GM15510 (cell line): Measurements from ENCODE around the gene FER.

Experiments
- POLR2A ChIP-seq: IDR thresholded peaks from 3 replicates; pipeline ENCODE4 v1.6.1; 2011; ENCODE audit warnings: borderline replicate concordance; ENCODE audit not compliant: insufficient read length; ENCODE audit errors: extremely low read depth

Gene FER

DNA sequence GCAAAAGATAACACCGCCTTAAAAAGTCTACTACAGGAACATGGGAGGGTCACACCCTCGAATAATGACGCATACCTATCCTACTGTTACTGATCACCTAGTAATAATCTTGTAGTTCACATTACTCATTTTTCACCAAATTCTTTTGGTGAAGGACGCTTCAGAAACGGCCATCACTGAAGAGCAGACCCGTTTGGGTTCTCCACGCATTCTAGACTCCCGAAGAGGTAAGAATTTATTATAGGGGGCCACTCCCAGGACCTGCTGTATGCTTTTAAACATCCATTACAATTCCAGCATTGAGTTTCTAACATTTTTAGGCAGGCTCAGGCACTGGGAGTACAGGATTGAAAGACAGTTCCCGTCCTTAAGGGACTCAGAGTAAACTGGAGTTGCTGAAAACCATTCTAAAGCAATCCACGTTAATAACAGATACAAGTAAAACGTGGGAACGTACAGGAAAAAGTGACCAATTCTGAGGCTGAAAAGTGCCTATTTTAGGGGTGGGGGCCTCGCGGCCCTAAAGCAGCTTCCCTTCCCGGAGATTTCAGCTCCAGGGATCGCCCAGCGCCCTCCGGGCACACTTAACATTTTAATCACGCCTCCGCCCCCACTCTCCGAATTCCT, at the start of gene FER:
TSS of gene FER (plus strand) at position 124 of the 627 bp plus-strand sequence. CDS start 50,286 bp downstream, outside the sequence.
- TF ChIP-seq POLR2A: peak; percentile 19

DNA sequence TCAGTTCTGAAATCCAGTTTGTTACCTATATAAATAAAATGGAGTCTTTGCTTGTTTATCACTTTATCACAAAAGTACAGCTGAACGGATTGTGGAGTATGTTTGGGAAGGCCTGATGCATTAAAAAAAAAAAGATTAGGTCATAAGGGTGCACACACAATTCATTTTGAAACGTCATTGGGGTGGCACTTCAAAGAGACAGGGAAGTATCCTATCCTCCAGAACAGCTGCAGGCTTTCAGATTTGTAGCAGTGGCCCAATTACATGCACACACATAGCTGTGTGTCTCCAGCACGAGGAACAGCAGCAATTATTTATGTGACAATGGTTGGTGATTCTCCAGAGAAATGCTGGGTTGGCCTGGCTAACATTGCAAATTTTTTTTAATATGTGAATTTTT, 46.8 kb upstream of the FER start:
- no peak for TF ChIP-seq POLR2A

DNA sequence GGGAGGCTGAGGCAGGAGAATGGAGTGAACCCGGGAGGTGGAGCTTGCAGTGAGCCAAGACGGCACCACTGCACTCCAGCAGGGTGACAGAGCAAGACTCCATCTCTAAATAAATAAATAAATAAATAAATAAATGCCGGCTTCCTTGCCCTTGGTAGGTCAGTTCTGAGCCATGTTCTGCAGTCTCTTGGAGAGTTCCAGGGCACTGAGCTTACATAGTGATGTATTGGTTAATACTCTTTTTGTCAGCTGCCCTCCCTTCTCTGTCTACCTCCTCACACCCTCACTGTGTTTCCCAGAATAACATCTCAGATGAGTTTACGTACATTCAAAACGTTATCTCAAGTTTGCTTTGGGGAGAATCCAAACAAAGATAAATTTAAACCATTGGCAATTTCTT, 45.2 kb upstream of the FER start:
- TF ChIP-seq POLR2A: no peak

DNA sequence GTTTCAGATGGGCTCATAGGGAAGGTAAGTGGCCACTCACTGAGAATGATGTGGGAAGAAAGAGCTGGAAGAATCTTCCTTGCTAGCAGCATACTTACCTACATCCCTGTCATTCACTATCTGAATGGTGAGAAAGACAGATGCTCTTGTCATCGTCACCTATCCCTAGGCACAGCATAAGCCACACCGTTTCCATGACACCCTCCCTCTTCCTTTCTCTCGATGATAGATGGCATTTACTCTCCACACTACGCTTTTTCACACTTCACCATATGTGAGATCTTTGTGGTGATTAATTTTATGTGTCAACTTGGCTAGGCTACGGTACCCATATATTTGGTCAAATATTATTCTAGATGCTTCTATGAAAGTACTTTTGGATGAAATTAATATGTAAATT, 44.4 kb upstream of the FER start:
- no peak for TF ChIP-seq POLR2A

DNA sequence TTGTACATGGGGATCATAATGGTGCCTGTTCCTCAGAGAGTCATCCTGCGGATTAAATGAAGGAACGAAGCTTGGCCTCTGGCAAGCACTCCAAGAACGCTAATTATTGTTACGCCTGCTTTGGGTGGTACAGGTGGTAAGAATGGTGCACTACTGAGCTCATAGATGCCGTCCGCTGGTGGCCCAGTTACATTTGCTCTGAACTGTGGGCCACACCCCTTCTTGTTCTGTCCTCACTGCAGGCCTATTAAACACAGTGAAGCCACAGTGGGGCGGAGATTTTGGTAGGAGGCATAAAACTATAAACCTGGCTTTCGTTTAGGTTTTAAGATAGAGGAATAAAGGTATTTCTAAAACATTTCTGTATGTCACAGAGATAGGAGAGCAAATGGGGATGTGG, 40.6 kb upstream of the FER start:
- no peak for TF ChIP-seq POLR2A

DNA sequence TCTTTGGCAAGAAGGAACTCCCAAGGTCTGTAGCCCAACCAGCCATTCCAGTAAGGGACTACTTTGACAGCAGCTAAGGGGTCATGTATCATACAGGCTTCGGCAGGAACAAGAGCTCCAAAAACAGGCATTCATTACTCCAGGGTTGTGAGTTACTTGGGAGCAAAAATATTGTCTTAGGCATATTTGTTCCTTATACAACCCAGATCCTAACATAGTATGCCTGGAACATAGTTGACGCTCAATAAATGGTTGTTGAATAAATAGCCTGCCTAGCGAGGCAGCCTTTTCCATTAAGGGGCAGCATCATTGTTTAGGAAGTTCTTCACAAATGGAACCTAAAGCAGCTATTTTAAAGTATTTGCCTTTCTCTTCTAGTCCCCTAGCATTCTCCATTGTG, 35.8 kb upstream of the FER start:
- no peak for TF ChIP-seq POLR2A

DNA sequence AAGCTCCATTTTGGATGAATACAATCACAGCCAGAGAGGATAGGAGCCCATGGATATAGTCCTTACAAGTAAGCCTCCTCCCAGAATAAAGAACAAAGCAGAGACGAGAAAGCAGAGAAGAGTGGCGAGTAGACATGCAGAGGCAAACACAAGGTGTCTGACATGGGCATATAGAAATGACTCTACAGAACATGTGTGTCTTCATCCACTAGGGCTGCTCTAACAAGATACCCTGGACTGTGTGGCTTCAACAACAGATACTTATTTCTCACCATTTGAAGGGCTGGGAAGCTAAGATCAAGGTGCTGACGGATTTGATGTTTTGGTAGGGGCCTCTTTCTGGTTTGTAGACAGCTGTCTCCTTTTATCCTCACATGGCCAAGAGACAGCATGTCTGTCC, 32.3 kb upstream of the FER start:
- TF ChIP-seq POLR2A: no peak

DNA sequence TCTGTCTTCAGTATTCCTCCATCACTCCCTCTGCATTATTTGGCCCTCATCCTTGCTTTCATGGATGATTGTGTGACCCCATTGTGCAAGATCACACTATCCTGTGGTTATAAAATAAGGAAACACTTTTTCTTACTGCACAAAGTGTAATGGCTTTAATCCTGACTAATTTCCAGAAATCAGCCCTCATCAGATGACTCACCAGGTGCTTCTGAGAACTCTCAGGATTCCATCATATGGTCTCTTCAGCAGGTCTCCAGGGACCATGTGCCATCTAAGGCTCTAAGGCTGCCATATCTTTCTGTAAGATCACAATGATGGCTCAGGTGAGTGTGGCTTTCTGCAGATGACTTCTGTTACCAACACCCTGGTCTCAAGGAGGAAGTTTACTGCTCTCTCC, 27.3 kb upstream of the FER start:
- no peak for TF ChIP-seq POLR2A

- TF ChIP-seq POLR2A: no peak
These were observed 21.1 kb upstream of the FER start for GRCh38 chr5:108726446-108727235.

DNA sequence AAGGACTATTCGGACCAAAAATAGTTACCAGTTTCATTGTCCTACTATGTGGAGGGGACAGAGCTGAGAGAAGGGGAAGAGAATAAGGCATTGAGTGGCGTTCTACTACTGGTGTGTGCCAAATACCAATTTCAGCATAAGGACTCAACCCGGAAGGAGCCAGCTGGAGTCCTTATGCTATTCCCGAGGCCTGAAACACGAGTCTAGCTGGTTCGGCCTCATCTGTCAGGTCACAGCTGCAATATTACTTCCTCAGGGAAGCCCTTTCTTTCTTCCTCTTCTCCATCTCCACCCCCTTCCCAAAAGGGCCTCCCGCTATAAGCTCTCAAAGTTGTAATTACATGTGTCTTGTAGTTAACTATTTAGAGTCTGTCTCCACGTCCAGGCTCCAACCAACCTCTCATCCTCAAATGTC, 20.5 kb upstream of the FER start:
- no peak for TF ChIP-seq POLR2A

- peak; percentile 55 for TF ChIP-seq POLR2A
These were observed 19.8 kb upstream of the FER start for GRCh38 chr5:108727651-108728565.

GRCh38 chr5:108728566-108729241, 19.0 kb upstream of the FER start:
- no peak for TF ChIP-seq POLR2A

- TF ChIP-seq POLR2A: no peak
These were observed 18.5 kb upstream of the FER start for GRCh38 chr5:108729242-108729615.

DNA sequence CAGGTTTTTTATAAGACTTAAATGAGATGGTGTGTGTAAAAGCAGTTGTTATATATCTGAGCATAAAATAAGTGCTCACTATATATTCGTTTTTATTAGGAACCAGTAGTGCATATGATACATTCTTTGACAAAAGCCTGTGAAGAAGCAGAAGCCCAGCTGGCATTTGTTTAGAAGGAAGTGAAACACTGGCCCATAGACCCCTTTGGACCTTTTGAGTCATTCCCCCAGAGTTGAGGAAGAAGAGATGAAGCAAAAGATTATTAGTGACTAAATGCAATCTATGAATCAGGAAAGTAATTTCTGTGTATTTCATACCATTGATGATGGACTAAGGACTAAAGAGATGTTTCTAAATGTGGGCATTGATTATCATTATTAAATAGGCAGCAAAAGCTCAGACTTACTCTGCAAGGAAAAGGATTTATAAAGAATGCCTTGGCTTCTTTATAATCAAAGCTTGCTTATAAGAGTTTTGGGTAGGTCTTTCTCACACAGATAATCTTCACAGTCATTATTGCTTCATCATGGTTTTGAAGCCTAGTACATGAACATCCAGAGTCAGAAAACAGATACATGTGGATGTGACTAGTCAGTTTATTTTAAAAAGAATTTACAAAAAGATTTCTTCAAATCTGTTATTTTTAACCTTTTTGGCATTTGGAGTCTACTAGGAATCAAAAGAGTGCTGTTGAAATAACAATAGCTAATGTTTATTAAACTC, 16.9 kb upstream of the FER start:
- TF ChIP-seq POLR2A: no peak

DNA sequence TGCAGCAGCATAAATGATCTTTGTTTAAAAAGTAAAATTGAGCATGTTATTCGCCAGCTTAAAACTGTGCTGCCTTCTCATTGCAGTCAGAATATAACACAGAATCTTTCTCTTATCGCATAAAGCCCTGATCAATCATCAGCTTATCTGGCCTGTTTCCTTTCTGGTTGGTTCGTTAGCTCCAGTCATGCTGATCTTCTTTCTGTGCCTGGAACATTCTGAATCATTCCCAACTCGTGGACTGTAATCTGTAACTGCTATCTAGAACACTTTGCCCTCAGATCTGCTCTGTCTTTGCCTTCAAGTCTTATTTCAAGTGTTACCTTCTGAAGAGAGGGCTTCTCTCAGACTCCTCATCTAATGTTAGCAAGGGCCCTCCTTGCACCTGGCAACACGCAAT, 11.9 kb upstream of the FER start:
- TF ChIP-seq POLR2A: no peak

- TF ChIP-seq POLR2A: no peak
These were observed 10.8 kb upstream of the FER start for GRCh38 chr5:108736855-108737254.
